GM18505 (cell line): ENCODE results near the gene FAM83F.

ENCODE experiments used
- ATAC-seq: cut with Tn5 transposase; IDR thresholded peaks from one replicate; pipeline ENCODE4 v1.9.1; 2021; ENCODE audit not compliant: unreplicated experiment
- POLR2A ChIP-seq: IDR thresholded peaks from 4 replicates; pipeline ENCODE4 v1.6.1; 2011; ENCODE audit warnings: borderline replicate concordance; ENCODE audit not compliant: insufficient read depth, insufficient read length; ENCODE audit errors: extremely low read depth

FAM83F gene

GRCh38 chr22:39958009-39958711 lies 36.6 kb upstream of the FAM83F start:
- TF ChIP-seq POLR2A: no peak
- no peak for ATAC-seq

GRCh38 chr22:39958949-39959639 lies 35.7 kb upstream of the FAM83F start:
- no peak for TF ChIP-seq POLR2A
- no peak for ATAC-seq

GRCh38 chr22:39959640-39960447 lies 34.9 kb upstream of the FAM83F start, which contains the start of gene TMA7B:
Gene TMA7B, plus strand, starts transcription at chr22:39960397. Its CDS starts 3,978 bp downstream, at chr22:39964375.
- ATAC-seq: no peak
- TF ChIP-seq POLR2A: no peak

GRCh38 chr22:39960791-39961746 lies 33.7 kb upstream of the FAM83F start:
- ATAC-seq: peak; percentile 68
- no peak for TF ChIP-seq POLR2A

- no peak for ATAC-seq
- TF ChIP-seq POLR2A: no peak
Observed at GRCh38 chr22:39962071-39962470, 32.7 kb upstream of the FAM83F start.

DNA sequence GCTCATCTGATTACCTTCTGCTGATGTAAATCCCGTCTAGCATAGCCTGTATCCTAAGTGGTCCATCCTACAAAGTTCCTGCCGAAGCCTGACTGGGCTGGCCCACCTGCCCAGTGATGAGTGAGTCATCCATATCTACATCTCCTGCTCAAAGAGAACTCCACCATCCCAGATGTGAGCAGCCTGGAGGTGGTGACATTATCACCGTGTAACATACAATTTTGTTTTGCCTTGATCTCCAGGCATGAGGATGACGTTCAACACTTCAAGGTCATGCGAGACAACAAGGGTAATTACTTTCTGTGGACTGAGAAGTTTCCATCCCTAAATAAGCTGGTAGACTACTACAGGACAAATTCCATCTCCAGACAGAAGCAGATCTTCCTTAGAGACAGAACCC lies 29.0 kb upstream of the FAM83F start:
- TF ChIP-seq POLR2A: no peak
- ATAC-seq: no peak

- ATAC-seq: no peak
- no peak for TF ChIP-seq POLR2A
Observed at GRCh38 chr22:39966470-39966869, 28.3 kb upstream of the FAM83F start.

GRCh38 chr22:39967103-39967829 lies 27.5 kb upstream of the FAM83F start:
- no peak for TF ChIP-seq POLR2A
- ATAC-seq: no peak

DNA sequence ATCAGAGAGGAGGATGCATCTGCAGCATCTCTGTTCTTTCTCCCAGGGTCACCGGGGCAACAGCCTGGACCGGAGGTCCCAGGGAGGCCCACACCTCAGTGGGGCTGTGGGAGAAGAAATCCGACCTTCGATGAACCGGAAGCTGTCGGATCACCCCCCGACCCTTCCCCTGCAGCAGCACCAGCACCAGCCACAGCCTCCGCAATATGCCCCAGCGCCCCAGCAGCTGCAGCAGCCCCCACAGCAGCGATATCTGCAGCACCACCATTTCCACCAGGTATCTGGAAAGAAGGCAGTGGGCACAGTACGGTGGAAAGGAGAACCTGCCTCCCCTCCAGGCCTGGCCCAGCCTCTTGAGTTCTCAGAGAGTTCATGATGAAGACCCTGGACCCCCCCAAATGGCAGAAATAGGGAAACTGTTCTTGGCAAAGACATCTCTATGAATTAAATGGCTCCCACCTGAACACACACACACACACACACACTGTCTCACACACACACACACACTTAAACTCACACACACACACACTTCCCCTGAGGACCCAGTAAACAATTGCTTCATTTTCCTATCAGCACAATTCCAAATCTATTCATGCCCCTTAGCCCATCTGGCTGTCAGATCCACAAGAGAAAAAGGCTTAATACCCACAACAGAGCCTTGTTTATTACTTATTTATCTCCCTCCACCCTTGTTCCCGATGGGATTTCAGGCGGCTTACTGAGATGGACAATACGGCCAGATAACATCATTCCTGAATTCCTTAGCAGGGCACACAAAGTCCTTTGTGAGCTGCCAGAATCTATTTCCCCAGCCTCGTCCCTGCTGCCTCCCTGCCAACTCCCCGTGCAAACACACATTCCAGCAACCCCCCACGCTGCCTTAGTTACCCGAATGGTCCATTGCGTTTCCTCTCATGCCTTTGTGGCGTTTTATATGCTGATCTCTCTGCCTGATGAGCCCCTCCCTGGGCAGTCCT lies 26.5 kb upstream of the FAM83F start:
- no peak for TF ChIP-seq POLR2A
- ATAC-seq: no peak

DNA sequence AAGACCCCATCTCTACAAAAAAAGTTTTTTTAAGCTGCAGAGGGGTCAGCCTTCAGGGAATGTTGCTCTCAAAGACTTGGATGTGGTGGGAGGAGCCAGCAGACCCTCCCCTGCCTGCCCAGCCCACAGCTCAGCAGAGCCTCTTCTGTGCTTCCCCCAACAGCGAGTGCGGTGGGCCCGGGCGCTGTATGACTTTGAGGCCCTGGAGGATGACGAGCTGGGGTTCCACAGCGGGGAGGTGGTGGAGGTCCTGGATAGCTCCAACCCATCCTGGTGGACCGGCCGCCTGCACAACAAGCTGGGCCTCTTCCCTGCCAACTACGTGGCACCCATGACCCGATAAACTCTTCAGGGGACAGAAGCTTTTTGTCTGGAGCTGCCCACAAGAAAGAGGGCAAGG lies 24.0 kb upstream of the FAM83F start:
- TF ChIP-seq POLR2A: no peak

DNA sequence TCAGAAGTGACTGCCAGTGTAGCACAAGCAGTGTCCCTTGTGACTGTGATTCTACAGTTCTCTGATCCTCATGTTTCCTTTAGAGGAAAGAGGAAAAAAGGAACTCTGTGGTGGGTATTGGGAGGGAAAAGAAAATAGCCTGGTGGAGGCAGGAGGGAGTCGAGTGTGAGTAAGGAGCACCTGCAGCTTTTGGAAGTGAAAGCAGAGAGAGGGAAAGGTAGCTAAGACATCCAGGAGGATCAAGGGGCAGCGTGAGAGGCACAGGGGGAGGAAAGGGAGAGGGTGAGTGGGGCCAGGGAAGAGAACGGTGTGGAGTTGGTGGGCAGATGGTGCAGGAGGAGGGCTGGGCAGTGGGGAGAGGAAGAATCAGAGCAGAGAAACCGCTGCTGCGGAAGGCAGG lies 22.1 kb upstream of the FAM83F start:
- ATAC-seq: no peak
- no peak for TF ChIP-seq POLR2A

More for the DNA sequence above, 24.0 kb upstream of the FAM83F start:
- ATAC-seq: no peak

DNA sequence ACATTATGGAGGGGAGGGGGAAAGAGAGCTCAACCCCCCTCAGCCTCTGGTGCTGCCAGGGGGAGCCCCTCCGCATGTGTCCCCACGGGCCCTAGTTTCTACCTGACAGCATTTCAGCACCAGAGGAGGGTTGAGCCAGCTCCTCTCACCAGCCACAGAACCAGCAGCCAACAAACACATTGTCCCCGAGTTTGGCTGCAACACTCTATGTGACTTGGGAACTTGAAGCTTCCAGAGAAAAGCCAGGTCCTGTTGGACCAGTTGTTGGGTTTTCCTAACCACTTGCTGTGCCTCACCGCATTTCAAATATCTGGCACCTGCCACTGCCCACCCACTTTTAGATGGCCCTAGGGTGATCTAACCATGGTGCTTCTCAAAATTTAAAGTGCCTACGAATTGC lies 21.1 kb upstream of the FAM83F start:
- no peak for TF ChIP-seq POLR2A
- ATAC-seq: no peak

GRCh38 chr22:39974065-39974464 lies 20.7 kb upstream of the FAM83F start:
- no peak for TF ChIP-seq POLR2A
- no peak for ATAC-seq
